GM12872 (cell line): ENCODE data around the gene INSYN1.

Experiments
- TF ChIP-seq, protein P1 (sequence below): IDR thresholded peaks from 3 replicates; pipeline ENCODE4 v1.5.1; 2011; ENCODE audit warnings: low read depth, mild to moderate bottlenecking, low read length, moderate library complexity; ENCODE audit not compliant: insufficient read depth

INSYN1 gene

DNA sequence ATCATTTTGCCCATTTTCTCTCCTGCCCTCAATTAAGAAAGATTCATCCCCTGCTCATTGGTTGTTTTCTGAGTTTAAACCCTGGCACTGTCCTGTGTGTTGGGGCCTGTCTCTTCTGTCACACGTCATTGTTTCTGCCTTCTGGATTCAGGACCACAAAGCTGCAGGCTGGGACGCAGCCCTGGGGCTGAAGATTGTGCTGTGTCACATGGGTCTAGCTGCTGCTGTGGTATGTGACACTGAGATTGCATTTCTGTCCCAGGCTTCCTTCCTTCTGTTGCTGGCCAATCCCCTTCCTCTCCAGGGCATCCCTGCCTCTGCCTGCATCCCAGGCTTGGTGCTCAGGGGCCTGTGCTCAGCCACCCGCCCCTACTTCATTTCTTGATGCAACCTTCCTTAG is 28.9 kb downstream of the INSYN1 start:
- TF ChIP-seq, protein P1, sequence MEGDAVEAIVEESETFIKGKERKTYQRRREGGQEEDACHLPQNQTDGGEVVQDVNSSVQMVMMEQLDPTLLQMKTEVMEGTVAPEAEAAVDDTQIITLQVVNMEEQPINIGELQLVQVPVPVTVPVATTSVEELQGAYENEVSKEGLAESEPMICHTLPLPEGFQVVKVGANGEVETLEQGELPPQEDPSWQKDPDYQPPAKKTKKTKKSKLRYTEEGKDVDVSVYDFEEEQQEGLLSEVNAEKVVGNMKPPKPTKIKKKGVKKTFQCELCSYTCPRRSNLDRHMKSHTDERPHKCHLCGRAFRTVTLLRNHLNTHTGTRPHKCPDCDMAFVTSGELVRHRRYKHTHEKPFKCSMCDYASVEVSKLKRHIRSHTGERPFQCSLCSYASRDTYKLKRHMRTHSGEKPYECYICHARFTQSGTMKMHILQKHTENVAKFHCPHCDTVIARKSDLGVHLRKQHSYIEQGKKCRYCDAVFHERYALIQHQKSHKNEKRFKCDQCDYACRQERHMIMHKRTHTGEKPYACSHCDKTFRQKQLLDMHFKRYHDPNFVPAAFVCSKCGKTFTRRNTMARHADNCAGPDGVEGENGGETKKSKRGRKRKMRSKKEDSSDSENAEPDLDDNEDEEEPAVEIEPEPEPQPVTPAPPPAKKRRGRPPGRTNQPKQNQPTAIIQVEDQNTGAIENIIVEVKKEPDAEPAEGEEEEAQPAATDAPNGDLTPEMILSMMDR, result no peak

DNA sequence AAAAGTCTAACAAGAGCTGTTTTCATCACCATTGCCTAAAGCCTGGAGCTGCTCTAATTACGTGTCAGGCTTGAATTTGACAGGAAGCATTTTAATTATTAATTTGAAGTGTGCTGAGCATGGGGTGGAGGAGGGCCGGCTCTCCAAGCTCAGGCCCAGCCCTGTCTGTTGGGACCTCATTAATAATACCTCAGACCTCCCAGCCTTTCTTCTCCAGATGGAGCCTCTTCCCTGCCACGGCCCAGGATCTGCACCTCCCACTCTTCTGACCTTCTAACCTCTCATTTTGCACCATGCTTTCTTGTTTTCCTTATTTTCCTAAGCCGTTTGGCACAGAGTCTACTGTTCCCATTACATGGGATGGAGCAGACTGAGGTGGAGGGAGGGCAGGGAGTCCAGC is 30.0 kb downstream of the INSYN1 start:
- TF ChIP-seq, protein P1, result no peak

- TF ChIP-seq, protein P1, result no peak
Observed at GRCh38 chr15:73722425-73722824, 30.7 kb downstream of the INSYN1 start.

DNA sequence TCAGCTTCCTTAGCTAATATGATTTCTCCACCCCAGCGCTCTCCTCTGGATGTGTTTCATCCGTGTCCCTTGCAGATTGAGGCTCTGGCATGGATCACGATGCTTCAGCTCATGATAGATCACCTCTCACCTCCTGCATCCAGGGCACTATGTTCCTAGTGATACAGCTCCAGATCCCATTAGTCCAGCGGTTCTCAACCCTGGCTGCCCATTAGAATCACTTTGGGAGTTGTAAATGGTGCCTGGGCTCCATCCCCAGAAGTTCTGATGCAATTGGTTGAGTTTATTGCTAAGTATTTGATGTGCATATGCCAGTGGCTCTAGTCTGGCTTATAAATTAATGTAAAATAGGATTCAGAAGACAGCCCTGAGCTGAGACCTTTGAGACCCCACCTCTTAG is 34.5 kb downstream of the INSYN1 start:
- TF ChIP-seq, protein P1, result no peak

GRCh38 chr15:73717802-73718201 is 35.3 kb downstream of the INSYN1 start:
- TF ChIP-seq, protein P1, result peak; percentile 34; the same call in 2 of the 3 replicates

DNA sequence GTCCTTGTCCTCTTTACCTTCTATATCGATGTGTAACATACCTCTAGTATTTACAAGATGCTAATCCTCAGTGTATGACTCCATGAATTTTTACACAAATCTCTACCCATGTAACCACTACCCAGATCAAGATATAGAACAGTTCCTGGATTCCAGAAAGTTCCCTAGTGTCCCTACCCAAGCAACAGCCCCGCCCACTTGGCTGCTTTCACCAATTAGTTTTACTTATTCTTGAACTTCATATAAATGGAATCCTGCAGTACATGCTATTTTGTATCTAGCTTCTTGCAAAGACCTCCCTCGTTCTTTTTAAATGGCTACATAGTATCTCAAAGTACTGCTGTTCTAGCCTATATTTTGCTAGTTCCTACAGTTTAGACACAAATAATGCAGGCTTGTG is 35.9 kb downstream of the INSYN1 start:
- TF ChIP-seq, protein P1, result no peak

GRCh38 chr15:73716417-73716816 is 36.7 kb downstream of the INSYN1 start:
- TF ChIP-seq, protein P1, result no peak

- TF ChIP-seq, protein P1, result no peak
Observed at GRCh38 chr15:73715417-73715816, 37.7 kb downstream of the INSYN1 start.
